ENCODE results near the gene LY6G5C.

DNA sequence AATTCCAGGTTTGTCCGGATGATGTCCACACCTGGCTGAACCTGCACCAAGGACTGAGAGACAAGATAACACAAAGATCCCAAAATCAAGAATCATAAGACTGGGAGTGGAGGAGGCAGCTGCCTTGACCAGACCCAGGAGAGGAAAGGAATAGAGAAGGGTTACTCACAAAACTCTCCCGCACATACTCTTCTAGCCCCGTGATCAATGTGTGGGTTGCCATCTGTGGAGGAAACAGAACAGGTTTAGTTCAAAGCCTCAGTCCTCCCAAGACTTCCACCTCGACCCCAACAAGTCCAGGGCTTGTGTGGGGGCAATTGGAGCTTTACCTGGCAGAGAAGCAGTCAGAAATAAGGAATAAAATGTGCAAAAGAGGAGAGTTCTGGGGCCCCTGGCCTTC lies 39.5 kb downstream of the LY6G5C start:
- no peak for TF ChIP-seq POLR2A (IDR thresholded peaks at IDR 0.05)
- TF ChIP-seq, protein P1, sequence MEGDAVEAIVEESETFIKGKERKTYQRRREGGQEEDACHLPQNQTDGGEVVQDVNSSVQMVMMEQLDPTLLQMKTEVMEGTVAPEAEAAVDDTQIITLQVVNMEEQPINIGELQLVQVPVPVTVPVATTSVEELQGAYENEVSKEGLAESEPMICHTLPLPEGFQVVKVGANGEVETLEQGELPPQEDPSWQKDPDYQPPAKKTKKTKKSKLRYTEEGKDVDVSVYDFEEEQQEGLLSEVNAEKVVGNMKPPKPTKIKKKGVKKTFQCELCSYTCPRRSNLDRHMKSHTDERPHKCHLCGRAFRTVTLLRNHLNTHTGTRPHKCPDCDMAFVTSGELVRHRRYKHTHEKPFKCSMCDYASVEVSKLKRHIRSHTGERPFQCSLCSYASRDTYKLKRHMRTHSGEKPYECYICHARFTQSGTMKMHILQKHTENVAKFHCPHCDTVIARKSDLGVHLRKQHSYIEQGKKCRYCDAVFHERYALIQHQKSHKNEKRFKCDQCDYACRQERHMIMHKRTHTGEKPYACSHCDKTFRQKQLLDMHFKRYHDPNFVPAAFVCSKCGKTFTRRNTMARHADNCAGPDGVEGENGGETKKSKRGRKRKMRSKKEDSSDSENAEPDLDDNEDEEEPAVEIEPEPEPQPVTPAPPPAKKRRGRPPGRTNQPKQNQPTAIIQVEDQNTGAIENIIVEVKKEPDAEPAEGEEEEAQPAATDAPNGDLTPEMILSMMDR (IDR thresholded peaks at IDR 0.05), result no peak
